Stimulated activated CD4-positive, alpha-beta T cell treated with anti-CD3 and anti-CD28 coated beads, Interleukin-12 subunit alpha, Interleukin-12 subunit beta, amount 100 ng/mL, for 48 hours (primary cell): ENCODE data around the gene MBTPS1.
"Not testable (repeated sequence)": the region's sequence is repeated elsewhere in the genome, so short reads cannot be mapped to it uniquely, and the experiment has no call there.

Experiments
- DNase-seq, 3 donors: peaks; one replicate each; pipeline ENCODE4 v3.0.0-alpha.2; 2020; ENCODE audit warnings: low read depth in 2 of 3, low spot score in 1 of 3

Gene MBTPS1

DNA sequence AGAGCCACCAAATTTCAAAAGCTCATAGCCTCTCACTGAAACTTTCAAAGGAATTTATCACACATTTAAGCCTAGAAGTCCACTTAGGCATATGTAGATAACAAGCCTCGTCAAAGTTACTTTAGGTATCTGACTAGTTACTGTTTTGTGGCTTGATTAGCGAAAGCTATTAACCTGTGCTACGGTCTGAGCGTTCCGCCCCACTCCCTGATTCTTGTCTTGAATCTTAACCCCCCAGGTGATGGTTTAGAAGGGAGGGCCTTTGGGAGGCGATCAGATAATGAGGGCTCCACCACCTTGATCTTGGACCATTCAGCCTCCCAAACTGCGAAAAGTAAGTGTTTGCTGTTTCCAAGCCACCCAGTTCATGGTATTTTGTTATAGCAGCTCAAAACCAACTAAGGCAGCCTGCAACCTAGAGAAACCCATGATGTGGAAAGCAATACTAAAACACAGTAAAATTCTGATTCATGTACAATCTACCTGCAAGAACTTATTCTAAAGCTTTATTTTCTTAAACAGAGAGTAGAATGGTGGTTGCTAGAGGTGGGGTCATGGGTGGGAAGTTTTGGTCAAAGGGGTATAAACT, 21.1 kb upstream of the MBTPS1 start:
- DNase-seq, result no peak

DNA sequence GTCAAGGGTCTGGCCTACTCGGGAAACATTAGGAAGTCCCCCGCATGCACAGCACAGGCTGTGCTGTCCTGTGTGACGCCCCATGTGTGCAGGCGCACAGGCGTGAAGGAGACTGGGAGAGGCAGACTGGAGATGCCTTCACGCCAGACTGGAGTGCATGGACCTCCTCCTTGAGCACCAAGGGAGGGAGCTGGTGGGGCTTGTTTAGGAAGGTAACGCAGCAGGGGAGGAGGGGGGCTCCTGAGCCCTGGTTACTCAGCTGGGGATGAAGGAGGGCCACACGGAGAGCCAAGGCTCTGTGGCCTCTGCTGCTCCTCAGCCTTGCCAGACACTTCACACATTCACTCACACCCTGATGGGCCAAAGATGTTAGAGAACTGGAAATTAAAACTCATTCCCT, 20.5 kb upstream of the MBTPS1 start:
- DNase-seq, result no peak

DNA sequence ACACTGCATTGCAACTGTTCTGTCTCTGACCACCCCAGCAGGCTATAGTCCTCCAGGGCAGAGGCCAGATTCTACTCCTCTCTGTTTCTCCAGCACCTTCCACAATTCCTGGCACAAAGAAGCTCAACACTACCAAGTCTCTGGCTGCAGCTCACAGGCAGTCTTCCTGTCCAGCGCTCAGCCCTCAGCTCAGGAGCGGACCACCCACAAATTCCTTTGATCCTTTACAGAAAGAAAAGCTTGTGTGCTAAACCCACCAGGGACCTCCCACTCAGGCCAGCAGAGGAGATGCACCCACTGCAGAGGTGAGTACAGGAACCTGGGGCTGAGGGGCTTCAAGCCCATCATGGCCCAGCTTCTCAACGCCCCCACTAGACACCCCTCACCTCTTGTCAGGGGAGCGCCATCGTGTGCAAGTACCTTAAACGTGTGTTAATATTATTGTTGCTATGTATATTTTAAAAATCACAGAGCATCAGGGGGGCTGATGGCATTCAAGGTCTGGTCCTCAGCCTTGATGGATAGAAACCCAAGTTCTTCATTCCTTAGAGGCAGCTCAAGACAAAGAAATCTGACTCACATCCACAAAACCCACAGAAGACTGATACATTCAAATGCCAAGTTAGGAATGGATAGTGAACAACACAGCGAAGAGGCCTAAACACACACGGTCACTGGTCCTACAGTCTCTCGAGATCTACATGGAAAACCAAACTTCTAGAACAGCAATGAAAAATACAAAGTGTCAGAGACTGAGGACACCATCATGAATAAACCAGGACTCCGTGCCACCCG, 19.8 kb upstream of the MBTPS1 start:
- no peak for DNase-seq

DNA sequence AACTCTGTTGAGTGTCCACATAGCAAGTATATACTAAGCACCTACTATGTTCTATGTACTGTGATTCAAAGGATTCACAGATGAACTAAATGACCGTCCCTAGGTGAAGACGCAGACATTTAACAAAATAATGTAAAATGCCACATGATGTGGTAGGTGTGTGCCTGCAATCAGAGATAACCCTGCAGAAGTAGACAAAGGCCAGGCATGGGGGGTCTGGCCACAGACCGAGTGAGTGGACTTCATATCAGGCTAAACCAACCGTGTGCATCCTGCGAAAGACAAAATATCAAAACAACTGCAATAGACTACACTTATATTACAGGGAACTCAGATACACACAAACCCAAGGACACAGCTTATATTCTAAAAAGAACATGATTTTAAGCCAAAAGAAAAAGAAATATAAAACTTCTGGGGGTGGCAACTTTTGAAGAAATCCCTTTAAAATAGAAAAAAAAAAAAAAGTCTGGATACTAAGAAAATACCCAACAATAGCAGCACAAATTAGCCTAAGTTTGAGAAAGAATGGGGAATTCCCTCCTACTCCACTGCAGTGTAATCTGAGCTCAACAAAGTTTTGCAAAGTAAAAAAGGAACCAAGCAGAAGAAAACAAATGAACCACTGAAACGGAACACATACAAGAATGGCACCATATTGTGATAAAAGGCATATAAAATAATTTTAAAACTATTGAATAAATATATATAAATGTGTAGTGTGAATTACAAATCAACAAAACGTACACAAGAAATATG, 16.0 kb upstream of the MBTPS1 start:
- DNase-seq, result no peak

DNA sequence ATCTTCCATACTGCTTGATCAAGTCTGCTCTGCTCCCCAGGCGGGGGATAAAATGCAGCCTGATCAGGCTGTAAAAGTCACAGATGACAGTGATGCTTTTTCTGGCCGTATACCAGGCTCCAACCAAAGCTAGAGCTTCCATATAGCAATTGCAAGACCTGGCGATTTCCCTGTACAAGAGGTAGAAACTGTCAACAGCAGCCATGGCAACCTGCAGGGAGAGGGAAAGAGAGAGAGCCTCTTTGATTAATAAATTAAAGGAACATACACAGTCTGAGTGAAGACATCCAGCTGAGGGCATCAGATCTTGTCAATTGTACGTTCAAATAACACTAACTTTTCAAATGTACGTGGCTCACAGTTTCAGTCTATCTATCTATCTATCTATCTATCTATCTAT, 14.4 kb upstream of the MBTPS1 start:
- DNase-seq, result no peak

DNA sequence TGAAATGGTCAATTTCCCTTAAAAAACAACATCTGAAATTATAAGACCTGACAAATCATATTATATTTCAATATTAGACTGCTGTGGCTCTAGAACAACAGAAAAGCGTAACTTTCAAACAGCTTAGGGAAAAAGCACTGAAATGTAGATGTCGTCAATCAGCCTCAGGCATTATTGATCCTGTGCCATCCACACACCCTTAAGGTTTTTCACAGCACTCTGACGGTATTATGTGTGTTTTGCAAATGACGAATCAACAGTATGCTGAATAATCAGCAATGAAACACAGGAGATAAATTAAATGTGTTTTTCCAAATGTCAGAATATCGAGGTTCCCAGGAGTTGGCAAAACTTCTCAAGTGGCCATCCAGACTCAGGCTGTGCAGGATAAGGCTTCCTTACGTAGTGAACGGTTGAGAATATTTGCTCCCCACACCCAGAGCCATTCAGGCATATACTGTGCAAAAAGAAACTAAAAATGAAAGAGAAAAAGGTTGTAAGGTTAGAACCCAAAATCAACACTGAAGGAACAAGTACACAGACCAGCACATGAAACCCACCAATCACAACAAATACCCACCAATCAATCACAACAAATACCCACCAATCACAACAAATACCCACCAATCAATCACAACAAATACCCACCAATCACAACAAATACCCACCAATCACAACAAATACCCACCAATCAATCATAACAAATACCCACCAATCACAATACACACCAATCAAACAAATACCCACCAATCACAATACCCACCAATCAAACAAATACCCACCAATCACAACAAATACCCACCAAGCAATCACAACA, 7.7 kb upstream of the MBTPS1 start:
- DNase-seq, result no peak

DNA sequence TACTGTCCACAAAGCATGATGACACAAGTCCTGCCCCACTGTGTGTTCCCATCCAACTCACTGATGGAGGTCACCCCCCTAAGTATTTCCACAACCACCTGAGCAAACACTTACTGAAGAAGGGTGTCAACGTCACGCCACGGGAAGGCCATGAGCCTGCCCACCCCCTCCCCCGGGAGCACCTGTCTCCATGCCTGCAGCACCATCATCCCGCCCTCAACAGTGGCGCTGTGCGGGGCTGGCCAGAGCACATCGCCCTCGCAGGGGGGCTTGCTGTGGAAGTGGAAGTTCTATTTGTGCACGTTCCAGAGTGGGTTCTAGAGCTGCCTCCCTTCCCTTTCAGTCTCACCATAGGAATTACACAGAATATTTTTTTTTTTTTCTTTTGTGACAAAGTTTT, 4.3 kb upstream of the MBTPS1 start:
- DNase-seq, result no peak

DNA sequence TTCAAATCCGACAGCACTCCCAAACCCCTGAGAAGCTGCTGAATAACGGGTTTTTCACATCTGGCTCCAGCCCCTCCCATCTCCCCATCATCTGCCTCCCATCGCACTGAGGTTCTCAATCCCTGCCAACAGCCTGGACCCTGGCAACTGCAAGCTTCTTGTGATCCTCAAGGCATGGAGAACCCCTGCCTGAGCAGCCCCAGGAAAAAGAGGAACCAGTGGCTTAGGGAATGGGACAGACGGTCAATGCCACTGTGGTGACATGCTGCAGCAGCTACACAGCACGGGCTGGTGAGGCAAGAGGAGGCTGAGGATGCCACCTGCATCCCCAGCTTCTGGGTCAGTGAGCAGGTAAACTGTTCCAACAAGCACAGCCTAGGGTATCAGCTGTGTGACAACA, 3.3 kb upstream of the MBTPS1 start:
- DNase-seq, result no peak

DNA sequence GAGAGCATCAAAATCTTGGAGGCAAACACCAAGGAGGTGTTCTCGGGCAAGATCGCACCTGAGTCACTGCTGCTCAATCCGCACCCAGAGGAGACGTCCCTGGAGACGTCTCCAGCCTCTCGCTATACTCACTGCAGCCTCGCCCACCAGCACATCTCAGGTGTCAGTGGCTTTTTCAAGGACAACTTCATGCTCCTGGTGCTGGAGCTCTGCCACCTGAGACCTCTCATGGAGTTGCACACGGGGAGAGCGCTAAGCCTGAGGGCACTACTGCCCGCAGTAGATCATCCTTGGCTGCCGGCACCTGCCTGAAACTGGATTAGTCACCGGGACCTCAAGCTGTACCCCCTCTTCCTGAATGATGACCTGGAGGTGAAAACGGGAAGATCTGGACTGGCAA, 2.6 kb upstream of the MBTPS1 start:
- no peak for DNase-seq

DNA sequence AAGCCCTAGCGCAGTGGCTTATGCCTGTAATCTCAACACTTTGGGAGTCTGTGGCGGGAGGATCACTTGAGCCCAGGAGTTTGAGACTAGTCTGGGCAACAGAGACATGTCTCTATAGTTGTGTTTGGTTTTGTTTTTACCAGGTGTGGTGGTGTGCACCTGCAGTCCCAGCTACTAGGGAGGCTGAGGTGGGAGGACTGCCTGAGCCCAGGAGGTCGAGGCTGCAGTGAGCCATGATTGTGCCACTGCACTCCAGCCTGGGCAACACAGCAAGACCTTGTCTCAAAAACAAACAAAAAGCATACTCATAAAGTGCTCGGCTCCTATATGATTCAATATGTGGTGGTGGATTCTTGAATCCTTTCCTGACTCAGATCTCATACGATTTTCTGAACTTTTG, 1.6 kb upstream of the MBTPS1 start:
- not testable (repeated sequence) for DNase-seq

DNA sequence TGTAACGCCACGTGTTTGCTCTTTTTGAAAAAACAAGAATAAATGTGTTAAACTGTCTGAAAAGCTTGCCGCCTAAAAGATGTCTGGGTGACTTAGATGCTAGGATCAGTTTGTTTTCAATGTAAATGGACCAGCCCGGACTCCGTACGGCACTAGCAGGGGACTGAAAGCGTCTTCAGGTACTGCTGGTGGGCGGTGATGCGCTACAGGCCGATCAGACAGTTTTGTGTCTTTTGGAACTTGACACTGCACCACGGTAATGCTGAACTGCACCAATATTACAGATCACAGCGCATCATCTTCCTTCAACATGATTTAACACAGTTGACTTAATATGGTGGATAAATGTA, 727 bp upstream of the MBTPS1 start:
- peak in 2 of 3 donors; percentile 22 to 24 for DNase-seq

DNA sequence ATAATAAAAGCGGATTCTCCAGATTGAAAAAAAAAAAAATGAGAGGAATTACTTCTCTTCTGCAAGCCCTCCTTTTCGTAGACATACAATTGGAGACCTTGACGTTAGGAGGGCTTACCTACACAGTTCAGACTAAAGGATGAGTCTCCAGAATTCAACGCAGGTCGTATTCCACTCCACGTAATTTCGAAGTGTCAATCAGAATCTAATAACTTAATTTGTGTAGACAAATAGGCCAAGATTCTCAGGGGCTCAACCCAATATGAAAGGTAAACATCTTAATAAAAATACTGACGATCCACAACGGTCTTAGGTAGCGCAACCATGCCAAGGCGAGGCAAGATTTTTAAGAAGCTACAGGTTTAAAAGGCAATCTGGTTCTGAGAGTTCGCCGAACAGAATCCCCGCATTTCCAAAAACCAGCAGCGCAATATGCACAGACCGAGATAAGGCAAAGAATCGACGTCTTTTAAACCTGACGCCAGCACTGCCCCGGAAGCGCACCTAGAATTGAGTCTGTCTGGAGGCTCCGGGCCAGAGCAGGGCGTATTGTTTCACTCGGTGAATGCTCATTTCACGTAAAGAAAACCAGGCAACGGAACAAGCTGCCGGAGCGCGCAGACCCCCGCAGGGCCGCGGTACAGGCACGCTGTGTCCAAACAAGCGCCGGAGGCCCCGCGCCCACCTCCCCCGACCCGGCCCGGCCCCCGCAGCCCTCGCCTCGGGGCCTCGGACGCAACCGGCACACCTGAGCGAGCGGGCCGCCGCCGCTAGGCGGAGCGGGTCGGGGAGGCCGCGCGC, 623 bp downstream of the MBTPS1 start:
- peak in 2 of 3 donors; percentile 21 to 34 for DNase-seq

DNA sequence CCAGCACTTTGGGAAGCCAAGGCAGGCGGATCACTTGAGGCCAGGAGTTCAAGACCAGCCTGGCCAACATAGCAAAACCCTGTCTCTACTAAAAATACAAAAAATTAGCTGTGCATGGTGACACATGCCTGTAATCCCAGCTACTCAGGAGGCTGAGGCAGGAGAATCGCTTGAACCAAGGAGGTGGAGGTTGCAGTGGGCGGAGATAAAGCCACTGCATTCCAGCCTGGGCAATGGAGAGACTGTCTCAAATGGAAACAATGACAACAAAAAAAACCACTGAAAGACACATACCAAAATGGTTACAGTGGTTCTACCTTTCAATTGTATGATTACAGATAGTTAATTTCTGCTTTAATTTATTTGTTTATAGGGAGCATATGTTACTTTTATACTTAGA, 4.8 kb downstream of the MBTPS1 start:
- peak; percentile 20 to 32 (median 25) for DNase-seq

DNA sequence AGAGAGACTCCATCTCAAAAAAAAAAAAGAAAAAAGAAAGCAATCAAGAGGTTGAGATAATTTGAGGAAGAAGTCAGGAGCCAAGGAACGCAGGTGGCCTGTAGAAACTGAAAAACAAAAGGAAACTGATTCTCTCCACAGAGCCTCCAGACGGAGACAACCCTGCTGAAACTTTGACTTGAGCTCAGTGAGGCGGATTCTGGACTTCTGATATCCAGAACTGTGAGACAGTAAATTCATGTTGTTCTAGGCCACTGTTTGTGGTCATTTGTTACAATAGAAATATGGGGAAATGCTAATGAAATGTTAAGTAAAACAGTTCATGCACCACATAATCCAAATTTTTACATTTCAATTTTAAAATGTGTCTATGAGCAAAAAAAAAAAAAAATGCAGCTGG, 5.2 kb downstream of the MBTPS1 start:
- DNase-seq, result no peak

DNA sequence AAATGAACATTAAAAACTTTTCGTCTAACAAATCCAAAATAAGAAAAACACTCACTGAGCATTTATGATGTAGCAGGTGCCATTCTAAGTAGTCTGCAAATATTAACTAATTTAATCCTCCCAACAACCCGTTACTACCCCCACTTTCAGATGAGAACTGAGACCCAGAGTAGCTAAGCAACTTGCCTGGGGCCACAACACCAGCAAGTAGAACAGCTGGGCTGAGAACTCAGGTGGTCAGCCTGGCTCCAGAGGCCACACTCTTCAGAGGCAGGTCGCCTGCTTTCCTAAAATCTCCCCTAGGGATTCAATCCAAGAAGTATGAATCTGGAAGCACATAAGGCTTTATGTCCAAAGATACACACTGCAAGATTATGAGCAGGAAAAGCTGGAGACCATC, 6.2 kb downstream of the MBTPS1 start:
- DNase-seq, result no peak

DNA sequence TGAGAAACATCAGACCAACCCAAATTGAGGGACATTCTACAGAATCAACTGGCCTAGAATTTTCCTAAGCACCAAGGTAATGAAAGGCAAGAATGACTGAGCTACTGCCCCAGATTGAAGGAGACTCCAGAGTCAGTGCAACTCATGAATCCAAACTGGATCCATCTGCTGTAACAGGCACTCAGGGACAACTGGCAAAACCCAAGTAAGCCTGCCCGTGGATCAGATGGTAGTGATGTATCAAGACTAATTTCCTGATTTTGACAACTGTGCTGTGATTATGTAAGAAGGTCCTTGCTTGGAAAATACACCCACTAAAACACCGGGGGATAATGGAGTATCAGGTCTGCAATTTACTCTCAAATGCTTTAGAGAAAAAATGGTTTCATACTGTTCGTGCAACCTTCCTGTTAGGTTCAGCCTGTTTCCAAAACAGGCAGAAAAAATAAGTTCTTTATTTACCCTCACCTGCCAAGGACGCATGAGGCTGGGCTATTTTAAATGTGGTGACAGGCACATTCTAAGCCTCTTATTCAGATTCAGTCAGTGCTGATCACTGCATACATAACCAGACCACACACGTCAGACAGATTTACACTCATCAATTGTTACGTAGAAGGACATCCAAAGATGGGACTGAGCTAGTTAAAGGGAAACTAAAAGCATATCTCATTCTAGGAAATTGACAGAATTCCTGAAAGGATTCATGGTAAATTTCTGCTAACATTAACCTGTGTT, 7.0 kb downstream of the MBTPS1 start:
- no peak for DNase-seq

DNA sequence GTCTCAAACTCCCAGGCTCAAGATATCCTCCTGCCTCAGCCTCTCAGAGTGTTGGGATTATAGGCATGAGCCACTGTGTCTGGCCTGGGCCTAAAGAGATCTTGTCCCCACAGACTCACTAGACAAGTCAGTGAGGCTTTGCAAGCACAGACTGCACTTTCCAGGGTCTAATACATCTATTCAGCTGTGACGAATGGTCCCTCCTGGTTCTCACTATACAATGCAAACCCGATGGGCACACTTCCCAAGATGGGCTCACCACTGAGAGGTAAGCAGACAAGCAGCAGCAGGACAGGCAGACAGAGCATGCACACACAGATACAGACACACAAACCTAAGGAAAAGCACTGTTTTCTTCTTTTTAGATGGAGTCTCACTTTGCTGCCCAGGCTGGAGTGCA, 8.8 kb downstream of the MBTPS1 start:
- no peak for DNase-seq

DNA sequence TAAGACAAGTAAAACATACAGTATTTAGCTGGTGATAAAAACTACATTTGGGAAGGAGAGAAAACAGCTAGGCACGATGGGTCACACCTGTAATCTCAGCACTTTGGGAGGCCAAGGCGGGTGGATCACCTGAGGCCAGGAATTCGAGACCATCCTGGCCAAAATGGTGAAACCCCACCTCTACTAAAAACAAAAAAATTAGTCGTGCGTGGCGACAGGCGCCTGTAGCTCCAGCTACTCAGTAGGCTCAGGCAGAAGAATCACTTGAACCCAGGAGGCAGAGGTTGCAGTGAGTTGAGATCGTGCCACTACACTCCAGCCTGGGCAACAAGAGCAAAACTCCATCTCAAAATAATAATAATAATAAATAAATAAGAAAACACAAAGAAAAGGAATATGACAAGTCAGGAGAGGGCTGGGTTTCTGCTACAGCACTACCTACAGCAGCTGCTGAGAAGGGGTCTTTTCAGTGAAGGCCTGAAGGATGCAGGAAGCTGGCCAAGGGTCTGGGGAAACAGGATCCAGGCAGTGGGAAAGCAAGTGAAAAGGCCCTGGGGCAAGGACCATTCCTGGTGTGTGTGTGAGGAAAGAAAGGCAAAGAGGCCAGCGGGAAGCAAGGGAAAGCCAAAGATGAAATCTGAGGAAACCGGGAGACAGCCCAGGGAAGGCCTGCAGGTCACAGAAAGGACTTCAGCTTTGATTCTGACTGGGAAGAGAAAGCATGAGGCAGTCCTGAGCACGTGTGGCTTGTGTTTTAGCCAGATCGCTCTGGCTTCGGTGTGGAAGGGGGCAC, 10.6 kb downstream of the MBTPS1 start:
- DNase-seq, result no peak

DNA sequence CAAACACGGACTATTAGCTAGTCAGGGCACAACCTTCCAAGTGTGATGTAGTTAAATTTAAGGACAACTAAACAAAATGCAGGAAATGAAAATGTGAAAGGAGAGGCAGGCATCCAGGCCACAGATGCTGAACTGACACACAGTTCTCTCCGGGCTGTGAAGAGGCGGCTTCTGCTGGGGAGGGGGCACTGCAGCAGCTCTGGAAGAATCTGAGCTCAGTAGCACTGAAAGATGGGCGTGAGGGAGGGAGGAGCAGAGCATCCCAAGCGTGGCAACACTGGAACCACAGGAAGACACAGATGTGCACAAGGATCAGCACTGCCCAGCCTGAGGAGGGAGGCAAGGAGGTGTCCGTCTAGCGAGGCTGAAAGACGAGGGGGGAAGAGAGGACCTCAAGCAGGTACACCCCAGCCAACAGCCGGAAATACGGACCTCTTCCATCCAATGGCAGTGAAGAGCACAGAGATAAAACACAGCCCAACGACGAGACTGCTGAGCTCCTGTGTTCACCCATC, 11.4 kb downstream of the MBTPS1 start:
- DNase-seq, result no peak
